Measurements from ENCODE around the gene CCDC190.
"Not testable (repeated sequence)": the region's sequence is repeated elsewhere in the genome, so short reads cannot be mapped to it uniquely, and the experiment has no call there.

Gene CCDC190

GRCh38 chr1:162878000-162878596 lies 17.1 kb upstream of the CCDC190 start:
- no peak for DNase-seq (ENCODE audit: low read depth in 1 of 2, low spot score in 1 of 2)

DNA sequence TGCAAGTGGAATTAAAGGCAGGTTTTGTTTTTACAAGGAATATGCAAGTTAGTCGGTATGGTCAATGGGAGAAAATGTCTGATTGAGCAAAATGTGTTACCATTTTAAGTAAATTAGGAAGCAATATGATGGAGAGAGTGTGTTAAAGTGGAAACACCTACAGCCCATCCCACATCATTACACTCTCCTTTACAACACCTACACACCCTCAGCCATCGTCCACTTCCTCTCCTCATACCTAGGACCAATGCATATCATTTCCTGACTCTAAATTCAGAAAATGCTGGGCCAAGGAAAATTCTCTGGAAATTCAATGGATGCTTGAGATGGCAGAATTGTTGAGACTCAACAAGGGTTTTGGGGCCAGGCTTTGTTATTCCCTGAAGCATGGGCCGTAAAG lies 16.4 kb upstream of the CCDC190 start:
- no peak for DNase-seq (ENCODE audit: low read depth in 1 of 2, low spot score in 1 of 2)

DNA sequence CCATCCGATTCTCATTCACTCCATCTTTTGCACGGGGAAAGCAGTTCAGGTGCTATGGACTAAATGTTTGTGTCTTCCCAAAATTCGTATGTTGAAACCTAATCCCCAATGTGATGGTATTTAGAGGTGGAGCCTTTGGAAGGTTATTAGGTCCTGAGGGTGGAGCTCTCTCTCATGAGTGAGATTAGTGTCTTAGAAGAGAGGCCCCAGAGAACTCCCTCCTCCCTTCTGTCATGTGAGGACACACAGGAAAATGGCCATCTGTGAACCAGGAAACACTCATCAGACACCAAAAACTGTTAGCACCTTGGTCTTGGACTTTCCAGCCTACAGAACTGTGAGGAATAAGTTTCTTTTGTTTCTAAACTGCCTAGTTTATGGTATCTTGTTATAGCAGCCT lies 15.8 kb upstream of the CCDC190 start:
- no peak for DNase-seq (ENCODE audit: low read depth in 1 of 2, low spot score in 1 of 2)

DNA sequence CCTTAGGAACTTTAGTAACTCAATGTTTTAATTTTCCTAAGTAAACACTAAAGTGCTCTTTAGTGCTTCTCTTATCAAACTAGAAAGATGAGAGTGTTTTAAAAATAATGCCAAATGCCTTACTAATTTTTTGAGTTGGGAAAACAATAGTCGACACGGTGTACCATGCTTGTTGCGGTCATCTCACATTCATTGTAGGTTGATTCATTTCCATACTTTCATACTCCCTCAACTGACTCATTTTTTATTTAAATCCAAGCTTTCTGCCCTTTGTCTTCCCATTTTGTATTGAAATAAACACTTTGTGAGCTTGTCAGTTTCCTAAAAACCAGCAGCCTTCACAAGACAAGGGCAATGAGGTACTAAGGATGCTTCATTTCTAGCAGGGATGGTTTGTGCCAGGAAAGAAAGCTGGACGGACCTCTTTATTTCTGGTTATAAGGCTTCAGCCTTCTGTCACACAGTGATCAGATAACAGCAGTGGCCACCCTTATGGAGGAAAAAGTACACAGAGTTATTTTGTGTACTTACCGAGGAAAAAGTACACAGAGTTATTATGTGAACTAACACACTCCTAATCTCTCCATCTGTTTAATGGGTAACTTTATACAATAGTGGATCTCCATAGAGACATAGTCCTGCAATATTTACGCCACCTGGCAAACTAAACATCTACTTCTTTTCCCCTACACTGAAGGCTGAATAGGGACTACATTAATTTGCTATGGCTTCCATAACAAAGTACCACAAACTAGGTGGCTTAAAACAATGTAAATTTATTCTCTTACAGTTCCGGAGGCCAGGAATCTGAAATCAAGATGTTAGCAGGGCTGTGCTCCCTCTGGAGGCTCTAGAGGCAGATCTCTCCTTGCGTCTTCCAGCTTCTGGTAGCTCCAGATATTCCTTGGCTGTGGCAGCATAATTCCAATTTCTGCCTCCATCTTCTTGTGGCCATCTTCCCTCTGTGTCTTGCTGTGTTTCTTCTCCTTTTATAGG lies 13.0 kb upstream of the CCDC190 start:
- DNase-seq (ENCODE audit: low read depth in 1 of 2, low spot score in 1 of 2) = no peak

- no peak for DNase-seq (ENCODE audit: low read depth in 1 of 2, low spot score in 1 of 2)
Observed at GRCh38 chr1:162872981-162873380, 12.0 kb upstream of the CCDC190 start.

DNA sequence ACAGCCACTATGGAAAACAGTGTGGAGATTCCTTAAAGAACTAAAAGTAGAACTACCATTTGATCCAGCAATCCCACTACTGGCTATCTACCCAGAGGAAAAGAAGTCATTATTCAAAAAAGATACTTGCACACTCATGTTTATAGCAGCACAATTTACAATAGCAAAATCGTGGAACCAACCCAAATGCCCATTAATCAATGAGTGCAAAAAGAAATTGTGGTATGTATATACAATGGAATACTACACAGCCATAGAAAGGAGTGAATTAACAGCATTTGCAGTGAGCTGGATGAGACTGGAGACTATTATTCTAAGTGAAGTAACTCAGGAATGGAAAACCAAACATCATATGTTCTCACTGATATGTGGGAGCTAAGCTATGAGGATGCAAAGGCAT lies 10.4 kb upstream of the CCDC190 start:
- DNase-seq (ENCODE audit: low read depth in 1 of 2, low spot score in 1 of 2) = not testable (repeated sequence)

DNA sequence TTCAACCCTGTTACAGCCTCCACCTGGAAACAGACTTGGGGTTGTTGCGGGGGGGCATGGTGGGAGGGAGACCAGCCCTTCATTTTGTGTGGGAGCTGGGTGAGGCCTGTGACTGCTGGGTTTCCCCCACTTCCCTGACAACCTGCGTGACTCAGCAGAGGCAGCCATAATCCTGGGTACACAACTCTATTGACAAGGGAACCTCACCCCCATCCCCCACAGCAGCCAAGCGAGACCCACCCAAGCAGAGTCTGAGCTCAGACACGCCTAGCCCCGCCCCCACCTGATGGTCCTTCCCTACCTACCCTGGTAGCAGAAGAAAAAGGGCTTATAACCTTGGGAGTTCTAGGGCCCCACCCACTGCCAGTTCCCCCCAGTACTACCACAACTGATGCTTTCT lies 8.0 kb upstream of the CCDC190 start:
- DNase-seq (ENCODE audit: low read depth in 1 of 2, low spot score in 1 of 2) = no peak

DNA sequence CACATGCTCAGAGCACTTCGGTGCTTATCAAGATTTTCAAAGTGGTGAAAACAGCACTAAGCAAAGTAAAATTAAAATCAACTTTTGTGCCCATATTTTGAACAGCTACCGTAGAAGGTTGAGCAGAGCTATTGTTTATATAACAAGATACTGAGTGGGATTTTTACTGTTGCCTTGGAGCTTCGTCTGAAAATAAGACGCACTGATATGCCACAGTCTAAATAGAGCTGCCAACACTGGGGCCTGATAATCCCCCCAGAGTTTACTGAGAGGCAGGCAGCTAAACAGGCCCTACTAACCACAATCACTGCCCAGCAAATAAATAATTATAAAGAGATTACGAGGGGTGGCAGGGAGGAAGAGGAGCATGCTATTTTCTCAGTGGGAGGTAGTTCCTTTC lies 650 bp upstream of the CCDC190 start:
- DNase-seq (ENCODE audit: low read depth in 1 of 2, low spot score in 1 of 2) = no peak

GRCh38 chr1:162859191-162859590 lies 1.8 kb downstream of the CCDC190 start:
- no peak for DNase-seq (ENCODE audit: low read depth in 1 of 2, low spot score in 1 of 2)

- no peak for DNase-seq (ENCODE audit: low read depth in 1 of 2, low spot score in 1 of 2)
Observed at GRCh38 chr1:162857850-162858249, 3.1 kb downstream of the CCDC190 start.

DNA sequence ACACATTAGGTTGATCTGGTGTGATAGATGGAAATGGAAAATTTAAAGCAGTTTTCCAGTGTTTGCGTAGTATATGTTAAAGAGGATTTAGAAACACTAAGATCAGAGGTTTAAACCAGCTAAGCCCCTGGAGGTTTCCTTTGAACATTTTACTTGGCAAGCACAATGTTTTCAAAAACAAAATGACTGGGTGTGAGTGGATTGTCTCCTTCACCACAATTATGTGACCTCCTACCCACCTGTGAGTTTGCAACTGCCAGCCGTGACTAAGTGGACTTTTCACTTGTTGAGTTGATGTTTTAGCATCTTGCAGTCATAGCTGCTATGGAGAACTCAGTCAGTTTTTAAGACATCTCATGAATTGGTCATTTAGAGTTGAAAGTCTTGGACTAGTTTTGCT lies 4.7 kb downstream of the CCDC190 start:
- DNase-seq (ENCODE audit: low read depth in 1 of 2, low spot score in 1 of 2) = no peak

- DNase-seq (ENCODE audit: low read depth in 1 of 2, low spot score in 1 of 2) = no peak
Observed at GRCh38 chr1:162855461-162856150, 5.4 kb downstream of the CCDC190 start.

- peak in 1 of 2 donors; percentile 7 for DNase-seq (ENCODE audit: low read depth in 1 of 2, low spot score in 1 of 2)
Observed at GRCh38 chr1:162854245-162854882, 6.6 kb downstream of the CCDC190 start.

- DNase-seq (ENCODE audit: low read depth in 1 of 2, low spot score in 1 of 2) = no peak
Observed at GRCh38 chr1:162851341-162851740, 9.6 kb downstream of the CCDC190 start.

DNA sequence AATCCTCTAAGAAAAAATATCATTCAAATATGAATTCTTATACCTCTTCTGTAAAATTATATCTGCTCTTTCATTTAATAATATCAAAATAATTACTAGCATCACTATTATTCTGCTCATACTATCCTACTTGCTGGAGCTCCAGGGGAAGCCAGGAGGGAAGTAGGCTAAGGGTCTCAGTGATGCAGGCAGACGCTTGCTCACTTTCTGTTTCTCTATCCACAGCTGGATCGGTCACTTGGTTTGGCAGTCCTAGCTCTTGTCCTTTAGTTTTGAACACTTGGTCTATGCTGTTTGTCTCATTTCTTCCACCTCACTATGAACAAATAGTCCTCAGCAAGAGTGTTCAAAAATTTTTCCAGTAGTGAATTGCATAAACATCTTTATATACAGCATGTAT lies 11.3 kb downstream of the CCDC190 start:
- DNase-seq (ENCODE audit: low read depth in 1 of 2, low spot score in 1 of 2) = no peak

DNA sequence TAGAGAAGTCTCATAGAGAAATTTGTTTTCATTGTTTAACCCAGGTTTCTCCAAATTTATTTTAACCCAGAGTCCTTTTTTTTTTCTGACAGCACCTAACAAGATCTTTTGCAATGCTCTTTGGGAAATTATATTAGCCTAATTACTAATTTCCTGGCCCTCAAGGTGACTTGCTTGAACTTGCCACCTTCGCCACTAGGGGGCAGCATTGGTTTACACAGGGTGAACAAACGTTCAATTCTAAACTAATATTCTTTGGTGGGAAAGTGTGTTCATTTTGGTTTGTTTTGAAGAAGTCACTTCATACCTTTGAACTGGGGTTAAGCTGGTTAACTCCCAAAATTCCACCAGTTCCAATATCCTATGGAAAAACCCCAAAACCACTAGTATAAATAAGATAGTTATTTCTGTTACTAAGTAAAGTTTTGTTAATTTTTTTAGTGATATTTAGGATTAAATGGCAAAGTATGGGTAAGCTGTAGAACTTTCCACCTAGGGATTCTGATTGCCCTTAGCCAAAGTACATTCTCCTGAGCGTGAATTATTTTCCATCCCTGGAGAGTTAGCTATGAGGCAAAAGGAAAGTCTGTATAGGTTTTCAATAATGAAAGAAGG lies 13.0 kb downstream of the CCDC190 start:
- DNase-seq (ENCODE audit: low read depth in 1 of 2, low spot score in 1 of 2) = peak; percentile 53 to 62

- no peak for DNase-seq (ENCODE audit: low read depth in 1 of 2, low spot score in 1 of 2)
Observed at GRCh38 chr1:162846256-162847212, 14.4 kb downstream of the CCDC190 start.

DNA sequence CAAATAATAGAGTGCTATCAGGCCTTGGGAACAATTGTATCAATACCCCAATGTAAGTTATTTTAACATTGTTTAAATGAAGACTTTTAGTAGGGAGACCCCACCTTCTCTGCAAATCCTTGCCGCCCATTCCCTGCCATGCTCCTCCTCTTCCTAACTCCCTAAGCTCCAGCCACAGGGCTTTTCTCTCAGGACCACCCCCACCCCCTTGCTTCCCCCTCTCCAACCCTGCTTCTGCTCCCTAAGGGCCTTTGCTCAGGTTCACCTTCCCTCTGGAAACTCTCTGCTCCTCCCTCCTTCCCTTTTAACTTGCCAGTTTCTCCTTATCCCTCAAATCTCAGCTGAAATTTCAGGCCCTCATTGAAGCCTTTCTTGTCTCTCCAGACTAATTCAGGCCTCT lies 16.8 kb downstream of the CCDC190 start:
- no peak for DNase-seq (ENCODE audit: low read depth in 1 of 2, low spot score in 1 of 2)

DNA sequence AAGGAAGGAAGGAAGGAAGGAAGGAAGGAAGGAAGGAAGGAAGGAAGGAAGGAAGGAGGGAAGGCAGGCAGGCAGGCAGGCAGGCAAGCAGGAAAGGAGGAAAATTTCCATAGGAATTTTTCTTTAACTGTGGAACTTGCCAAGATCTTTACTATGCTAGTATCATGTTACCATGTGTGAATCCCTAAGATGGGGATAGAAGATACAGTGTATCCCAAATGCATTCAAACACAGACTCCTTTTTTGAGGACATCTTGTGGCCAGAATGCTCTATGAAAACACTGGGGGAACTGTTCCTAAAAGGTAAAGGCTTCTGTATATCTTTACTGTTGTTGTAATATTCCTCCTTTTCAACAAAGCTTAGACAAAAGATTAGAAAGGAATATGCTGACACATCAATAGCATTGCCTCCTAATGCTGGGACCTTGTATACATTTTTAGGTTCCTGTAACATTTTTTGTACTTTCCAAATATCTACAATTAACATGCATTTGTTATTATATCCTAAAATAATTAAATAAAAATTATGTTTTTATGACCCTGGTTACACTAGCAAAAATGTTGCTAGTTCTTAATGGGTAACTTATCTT lies 20.6 kb downstream of the CCDC190 start:
- no peak for DNase-seq (ENCODE audit: low read depth in 1 of 2, low spot score in 1 of 2)
